Activated CD4-positive, alpha-beta T cell treated with anti-CD3 and anti-CD28 coated beads for 48 hours (primary cell): Measurements from ENCODE around the gene DDX49.
"Not testable (repeated sequence)": the region's sequence is repeated elsewhere in the genome, so short reads cannot be mapped to it uniquely, and the experiment has no call there.

Experiments
- DNase-seq: peaks from one replicate; pipeline ENCODE4 v3.0.0-alpha.2; 2020

The DDX49 gene

GRCh38 chr19:18945297-18945696 lies 25.8 kb downstream of the DDX49 start:
- DNase-seq = no peak

GRCh38 chr19:18946335-18946734 lies 26.8 kb downstream of the DDX49 start:
- no peak for DNase-seq

GRCh38 chr19:18946918-18947317 lies 27.4 kb downstream of the DDX49 start:
- DNase-seq = no peak

- DNase-seq = no peak
Measured at GRCh38 chr19:18948075-18948975, 28.8 kb downstream of the DDX49 start.

- DNase-seq = no peak
Measured at GRCh38 chr19:18948976-18949356, 29.5 kb downstream of the DDX49 start.

- no peak for DNase-seq
Measured at GRCh38 chr19:18949858-18950257, 30.3 kb downstream of the DDX49 start.

GRCh38 chr19:18951721-18952281 lies 32.3 kb downstream of the DDX49 start:
- no peak for DNase-seq

- DNase-seq = not testable (repeated sequence)
Measured at GRCh38 chr19:18952364-18953003, 33.0 kb downstream of the DDX49 start.

GRCh38 chr19:18954094-18954493 lies 34.6 kb downstream of the DDX49 start:
- no peak for DNase-seq

GRCh38 chr19:18955042-18955441 lies 35.5 kb downstream of the DDX49 start:
- DNase-seq = no peak

GRCh38 chr19:18960370-18960769 lies 40.9 kb downstream of the DDX49 start:
- DNase-seq = no peak

- no peak for DNase-seq
Measured at GRCh38 chr19:18961767-18962620, 42.5 kb downstream of the DDX49 start.

GRCh38 chr19:18964121-18964520 lies 44.6 kb downstream of the DDX49 start:
- DNase-seq = no peak

- no peak for DNase-seq
Measured at GRCh38 chr19:18966307-18966706, 46.8 kb downstream of the DDX49 start.

GRCh38 chr19:18967358-18968146 lies 48.0 kb downstream of the DDX49 start:
- no peak for DNase-seq

GRCh38 chr19:18969931-18970659 lies 50.6 kb downstream of the DDX49 start:
- DNase-seq = no peak

- no peak for DNase-seq
Measured at GRCh38 chr19:18972301-18972811, 52.8 kb downstream of the DDX49 start.

- DNase-seq = no peak
Measured at GRCh38 chr19:18972851-18973250, 53.3 kb downstream of the DDX49 start.

GRCh38 chr19:18975011-18975410 lies 55.5 kb downstream of the DDX49 start:
- DNase-seq = no peak

GRCh38 chr19:18975869-18976268 lies 56.4 kb downstream of the DDX49 start:
- no peak for DNase-seq
